Lung (tissue), 12 donors: ENCODE measurements around the gene GPRIN1. TPM values are rescaled to one million over a fixed set of nuclear protein-coding genes. Genes with fewer than 3 reads are reported as not detected.

Experiments used
- ATAC-seq: fragments of 200-7000 bp; cut with Tn5 transposase; one replicate; pipeline ENCODE4 v1.9.1; 2020; ENCODE audit warnings: moderate number of reproducible peaks; ENCODE audit not compliant: insufficient read depth, low FRiP score
- DNase-seq, 3 donors: peaks; one replicate each; pipeline ENCODE4 v3.0.0-alpha.2; 2013 to 2017
- H3K27ac ChIP-seq, 2 donors: one replicate each; pipeline ENCODE4 v1.5.1; 2013; ENCODE audit warnings: mild to moderate bottlenecking in 2 of 2, moderate library complexity in 2 of 2, control low read depth in 1 of 2, inconsistent platforms in 1 of 2, low read depth in 1 of 2, low read length in 1 of 2
- H3K27me3 ChIP-seq, 3 donors: one replicate each; pipeline ENCODE4 v1.5.1; 2013; ENCODE audit warnings: low read length in 2 of 3; ENCODE audit not compliant: control insufficient read depth in 3 of 3, insufficient read depth in 3 of 3
- H3K36me3 ChIP-seq, 4 donors: one replicate each; pipeline ENCODE4 v1.5.1; 2013; ENCODE audit warnings: low read length in 4 of 4, mild to moderate bottlenecking in 1 of 4, moderate library complexity in 1 of 4; ENCODE audit not compliant: control insufficient read depth in 4 of 4, insufficient read depth in 4 of 4
- H3K4me1 ChIP-seq, 5 donors: one replicate each; pipeline ENCODE4 v1.5.1; 2013; ENCODE audit warnings: low read length in 5 of 5, mild to moderate bottlenecking in 2 of 5, moderate library complexity in 1 of 5; ENCODE audit not compliant: control insufficient read depth in 5 of 5, insufficient read depth in 5 of 5
- H3K4me3 ChIP-seq: one replicate; pipeline ENCODE4 v1.5.1; 2013; ENCODE audit warnings: mild to moderate bottlenecking, control low read depth, moderate library complexity
- H3K9ac ChIP-seq, 2 donors: one replicate each; pipeline ENCODE4 v1.5.1; 2013; ENCODE audit warnings: low read length in 2 of 2, control low read depth in 1 of 2; ENCODE audit not compliant: insufficient read depth in 1 of 2
- H3K9me3 ChIP-seq, 4 donors: one replicate each; pipeline ENCODE4 v1.5.1; 2013; ENCODE audit warnings: low read length in 3 of 4, mild to moderate bottlenecking in 1 of 4, moderate library complexity in 1 of 4; ENCODE audit not compliant: control insufficient read depth in 4 of 4, insufficient read depth in 3 of 4
- CTCF ChIP-seq: IDR thresholded peaks from 2 replicates; pipeline ENCODE4 v1.5.1; 2012; ENCODE audit warnings: mild to moderate bottlenecking; ENCODE audit errors: control extremely low read depth, extremely low read depth
- WGBS, 2 donors: extraction: QIAGEN DNeasy Blood & Tissue Kit; methylation state at CpG; one replicate each; pipeline ENCODE4 v1.1.7; 2013; 5-methylcytosine and 5-hydroxymethylcytosine counted together
- polyA plus RNA-seq, 2 donors: library from polyadenylated mRNA; stranded (reverse); fragments of 200-250 nt; gene quantifications; one replicate each; pipeline ENCODE4 v1.2.1, GENCODE V29; 2013
- total RNA-seq, 2 donors: library from RNA; depleted of rRNA in 1 of 2; stranded (reverse); fragments of >200 nt in 1 of 2; gene quantifications; one replicate each; pipeline ENCODE4 v1.2.1, GENCODE V29; 2014 to 2021
- donor health status: control.
- donor health status: control.
- donor health status: Bipolar disorder and iron deficiency.
- donor health status: healthy.
- donor health status: DM: yes; HTN: yes; CAD: no.

GPRIN1 gene
- total and polyA plus RNA-seq, 4 donors = 0.39 to 1.1 (median 0.82) TPM

GRCh38 chr5:176614805-176615478 is 5.0 kb upstream of the GPRIN1 start:
- ATAC-seq = no peak
- peaks cover 0 to 8% (median 0%) of the 10 kb centered on the region in 5 donors for H3K4me1 ChIP-seq
- TF ChIP-seq CTCF = no peak
- H3K4me3 ChIP-seq = no peak overlapping the region
- H3K9ac ChIP-seq = no peak overlapping the region
- H3K36me3 ChIP-seq = no peaks in the 10 kb centered on the region
- 61 to 73% methylated on average over 8 of the region's 8 CpGs for WGBS, 2 donors
- DNase-seq = no peak
- no peak overlapping the region for H3K27ac ChIP-seq
- H3K27me3 ChIP-seq = peaks cover 4 to 45% (median 24%) of the 10 kb centered on the region in 3 donors
- H3K9me3 ChIP-seq = peaks cover 0 to 10% (median 0%) of the 10 kb centered on the region in 4 donors

- Histone ChIP-seq H3K36me3 (no peaks in the 10 kb centered on the region), H3K9ac (no peak overlapping the region), H3K27ac (no peak overlapping the region), H3K9me3 (peaks cover 0 to 5% (median 0%) of the 10 kb centered on the region in 4 donors), H3K4me3 (no peak overlapping the region), H3K4me1 (peaks cover 0 to 8% (median 2%) of the 10 kb centered on the region in 5 donors), H3K27me3 (peaks cover under 1 to 34% (median 12%) of the 10 kb centered on the region in 3 donors)
- TF ChIP-seq CTCF = no peak
- no peak for ATAC-seq
- 58 to 67% methylated on average over 2 of the region's 2 CpGs for WGBS, 2 donors
- DNase-seq = no peak
These were observed 2.9 kb upstream of the GPRIN1 start for GRCh38 chr5:176612855-176613254.

- no peak for TF ChIP-seq CTCF
- H3K9ac ChIP-seq = no peak overlapping the region
- DNase-seq (no peak), ATAC-seq (no peak)
- no peak overlapping the region for H3K4me3 ChIP-seq
- H3K27me3 ChIP-seq = peaks cover 0 to 29% (median 7%) of the 10 kb centered on the region in 3 donors
- no peaks in the 10 kb centered on the region for H3K36me3 ChIP-seq
- 87 to 93% methylated on average over 6 of the region's 6 CpGs for WGBS, 2 donors
- no peak overlapping the region for H3K27ac ChIP-seq
- H3K4me1 ChIP-seq = peaks cover 0 to 8% (median 2%) of the 10 kb centered on the region in 5 donors
- peaks cover 0 to 5% (median 0%) of the 10 kb centered on the region in 4 donors for H3K9me3 ChIP-seq
These were observed 2.1 kb upstream of the GPRIN1 start for GRCh38 chr5:176612008-176612407.
